ENCODE data around the gene GGCX. TPM values are rescaled to one million over a fixed set of nuclear protein-coding genes. Genes with fewer than 3 reads are reported as not detected.

GGCX gene
- total and polyA plus RNA-seq, 9 of the 15 experiments (the other 6 are each of a cell fraction or from before 2014, with no cell fraction given): 14.4 to 47.1 (median 28.1) TPM

GRCh38 chr2:85537600-85538506, 23.4 kb downstream of the GGCX start (continued):
- TF ChIP-seq ZNF175 (CRISPR knock-in tag; IDR thresholded peaks at IDR 0.05; ENCODE audit: low read depth) (peak; percentile 91), ZNF717 (CRISPR knock-in tag; IDR thresholded peaks at IDR 0.05) (no peak), NEUROD1 (IDR thresholded peaks at IDR 0.05; ENCODE audit: borderline replicate concordance, low read depth, low read length, partially characterized antibody) (peak; percentile 13), POLR2B (IDR thresholded peaks at IDR 0.05; ENCODE audit: low read depth, partially characterized antibody) (no peak), ZNF592 (IDR thresholded peaks at IDR 0.05) (peak; percentile 85), MNT (conservative IDR thresholded peaks at IDR 0.05) (peak in 1 of 2 experiments; percentile 40; a peak in 2 of 4 replicates), IRF9 (tag; IDR thresholded peaks at IDR 0.05) (no peak), GABPB2 (CRISPR knock-in tag; conservative IDR thresholded peaks at IDR 0.05) (no peak), DMBX1 (CRISPR knock-in tag; IDR thresholded peaks at IDR 0.05; ENCODE audit: borderline replicate concordance) (peak; percentile 51; the same call in 1 of the 2 replicates), PHF8 (IDR thresholded peaks at IDR 0.05; ENCODE audit: borderline replicate concordance, low read length) (peak; percentile 13; the same call in 1 of the 2 replicates), FOXP4 (CRISPR knock-in tag; IDR thresholded peaks at IDR 0.05; ENCODE audit: borderline replicate concordance) (no peak), ZC3H4 (CRISPR knock-in tag; IDR thresholded peaks at IDR 0.05; ENCODE audit: borderline replicate concordance) (0 out of 2 replicates have a peak, but pooled peaks have one; percentile 23), SOX6 (IDR thresholded peaks at IDR 0.05) (peak; percentile 66; the same call in 1 of the 2 replicates), ZBTB8A (IDR thresholded peaks at IDR 0.05; ENCODE audit: partially characterized antibody) (no peak), HMG20B (CRISPR knock-in tag; IDR thresholded peaks at IDR 0.05) (no peak), ELF1 (tag; IDR thresholded peaks at IDR 0.05) (no peak; the same call in none of the 2 replicates), ZFX (CRISPR knock-in tag; IDR thresholded peaks at IDR 0.05) (peak; percentile 59), XRCC4 (IDR thresholded peaks at IDR 0.05; ENCODE audit: extremely low read depth, insufficient read depth, insufficient read length) (no peak)

All from K562 (cell line).